ENCODE measurements around the gene HTT.
A peak's percentile ranks its signal among the peaks of the same experiment; 100 is the strongest.

The HTT gene

DNA sequence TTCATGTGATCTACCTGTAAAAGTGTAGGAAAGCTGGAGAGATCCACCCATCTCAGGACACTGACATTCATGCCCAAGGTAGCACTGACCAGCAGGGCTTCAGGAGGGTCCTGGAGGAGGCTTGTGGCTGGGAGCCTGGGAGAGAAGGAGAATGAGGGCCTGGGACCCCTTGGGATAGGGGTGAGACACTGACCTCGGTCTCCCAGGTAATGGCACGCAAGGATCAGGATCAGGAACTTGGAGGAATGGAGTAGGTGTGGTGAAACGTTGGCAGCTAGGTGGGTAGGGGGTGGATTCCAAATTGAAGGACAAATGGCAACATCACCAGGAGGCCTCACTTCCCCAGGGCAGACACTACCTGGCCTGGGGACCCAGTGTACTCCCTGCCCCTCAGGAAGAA lies 206.0 kb downstream of the HTT start:
- DNase-seq, result no peak

DNA sequence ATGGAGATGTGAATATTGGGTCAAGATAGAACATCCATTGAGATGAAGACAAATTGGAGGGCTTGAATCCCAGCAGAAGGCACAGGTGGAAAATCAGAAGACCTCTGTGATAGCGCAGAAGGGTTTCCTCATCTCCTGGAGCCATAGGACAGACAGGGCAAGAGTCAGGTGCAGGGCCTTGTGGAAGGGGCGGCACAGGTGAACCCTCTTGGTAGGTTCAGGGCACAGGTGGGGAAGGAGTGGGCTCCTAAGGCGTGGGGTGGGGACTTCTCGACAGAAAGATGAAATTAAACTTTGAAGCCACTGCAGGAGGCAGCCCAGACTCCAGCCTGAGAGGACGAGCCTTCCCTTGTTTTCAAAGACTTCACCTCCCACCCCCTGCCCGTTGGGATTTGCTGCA lies 209.0 kb downstream of the HTT start:
- DNase-seq, result no peak

DNA sequence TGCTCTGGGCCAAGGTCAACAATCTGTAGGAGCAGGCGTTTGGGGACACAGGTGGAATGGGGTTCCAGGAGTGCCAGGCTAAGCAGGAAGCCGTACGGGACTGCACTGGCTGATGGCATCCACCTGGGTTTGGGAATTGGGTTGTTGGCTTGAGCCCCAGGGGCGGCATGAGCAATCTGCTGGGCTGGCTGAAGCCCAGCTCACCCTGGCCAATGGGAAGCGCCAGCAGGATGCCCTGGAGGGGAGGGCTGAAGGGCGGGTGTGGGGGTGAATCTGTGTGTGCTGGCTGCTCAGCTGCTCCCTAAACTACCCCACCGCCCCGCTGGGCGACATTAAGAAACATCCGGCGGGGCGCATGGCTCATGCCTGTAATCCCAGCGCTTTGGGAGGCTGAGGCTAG lies 209.4 kb downstream of the HTT start:
- no peak for DNase-seq

DNA sequence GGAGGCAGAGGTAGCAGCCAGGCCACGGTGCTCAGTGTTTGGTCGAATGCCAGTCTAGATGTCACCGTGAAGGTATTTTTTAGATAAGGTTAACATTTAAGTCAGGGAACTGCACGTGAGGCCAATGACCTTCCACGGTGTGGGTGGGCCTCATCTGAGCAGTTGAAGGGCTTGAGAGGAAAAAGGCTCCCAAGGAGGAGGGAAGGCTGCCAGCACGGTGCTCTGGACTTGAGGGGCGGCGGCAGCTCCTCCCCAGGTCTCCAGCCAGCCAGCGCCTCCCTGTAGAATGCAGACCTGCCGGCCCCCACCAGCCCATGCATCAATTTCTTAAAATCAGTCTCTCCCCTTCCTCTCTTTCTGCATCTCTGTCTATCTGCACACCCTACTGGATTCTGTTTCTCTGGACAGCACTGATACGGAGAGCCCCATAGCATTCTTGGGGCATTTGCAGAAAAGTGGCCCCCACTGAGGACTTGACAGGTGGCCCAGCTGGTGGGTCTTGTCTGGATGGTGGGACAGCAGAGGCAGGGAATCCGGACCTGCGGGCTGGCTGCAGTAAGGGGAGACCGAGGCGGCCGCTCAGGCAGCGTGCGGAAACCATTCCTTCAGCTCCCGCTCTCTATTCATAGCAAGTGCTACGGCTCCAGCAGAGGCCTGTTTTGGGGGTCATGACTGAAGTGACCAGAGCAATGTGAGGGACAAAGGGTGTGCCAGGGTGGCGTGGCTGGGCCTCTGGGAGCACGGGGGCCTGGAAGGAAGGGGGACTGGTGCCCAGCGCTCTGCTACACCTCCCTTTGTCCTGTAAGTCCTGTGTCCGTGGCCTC lies 210.5 kb downstream of the HTT start:
- DNase-seq, result no peak

DNA sequence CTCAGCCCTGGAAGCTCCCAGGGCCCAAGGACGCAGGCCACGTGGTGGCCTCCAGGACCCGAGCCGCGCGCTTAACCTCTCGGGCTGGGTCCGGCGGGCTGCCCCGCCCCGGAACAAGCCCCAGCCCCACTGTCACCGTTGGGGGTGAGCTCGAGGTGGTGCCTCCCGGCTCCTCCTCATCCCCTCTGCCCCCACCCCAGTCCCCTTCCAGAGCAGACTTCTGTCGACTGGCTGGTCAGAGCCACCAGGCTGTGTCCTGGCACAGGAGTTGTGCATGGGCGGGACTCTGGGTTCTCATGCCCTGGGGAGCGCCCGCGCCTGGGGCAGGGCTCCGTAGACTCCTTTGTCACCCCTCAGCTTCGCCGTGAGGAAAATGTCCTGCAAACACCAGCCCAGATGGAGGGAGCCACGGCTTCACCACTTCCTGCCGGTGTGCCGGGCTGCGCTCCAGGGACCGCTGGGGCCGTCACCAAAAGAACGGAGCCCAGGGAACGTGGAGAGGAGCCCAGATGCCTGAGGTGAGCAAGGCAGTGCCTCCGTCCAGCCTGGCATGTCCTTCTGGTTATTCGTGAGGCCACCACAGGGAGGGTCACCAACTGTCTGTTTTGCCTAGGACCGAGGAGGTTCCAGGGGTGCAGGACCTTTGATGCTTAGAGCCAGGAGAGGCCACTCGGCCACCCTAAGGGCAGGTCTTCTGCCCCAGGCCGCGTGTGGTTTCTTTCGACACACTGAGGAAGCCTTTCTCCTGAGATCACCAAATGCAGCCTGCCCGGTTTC lies 211.3 kb downstream of the HTT start:
- no peak for DNase-seq

DNA sequence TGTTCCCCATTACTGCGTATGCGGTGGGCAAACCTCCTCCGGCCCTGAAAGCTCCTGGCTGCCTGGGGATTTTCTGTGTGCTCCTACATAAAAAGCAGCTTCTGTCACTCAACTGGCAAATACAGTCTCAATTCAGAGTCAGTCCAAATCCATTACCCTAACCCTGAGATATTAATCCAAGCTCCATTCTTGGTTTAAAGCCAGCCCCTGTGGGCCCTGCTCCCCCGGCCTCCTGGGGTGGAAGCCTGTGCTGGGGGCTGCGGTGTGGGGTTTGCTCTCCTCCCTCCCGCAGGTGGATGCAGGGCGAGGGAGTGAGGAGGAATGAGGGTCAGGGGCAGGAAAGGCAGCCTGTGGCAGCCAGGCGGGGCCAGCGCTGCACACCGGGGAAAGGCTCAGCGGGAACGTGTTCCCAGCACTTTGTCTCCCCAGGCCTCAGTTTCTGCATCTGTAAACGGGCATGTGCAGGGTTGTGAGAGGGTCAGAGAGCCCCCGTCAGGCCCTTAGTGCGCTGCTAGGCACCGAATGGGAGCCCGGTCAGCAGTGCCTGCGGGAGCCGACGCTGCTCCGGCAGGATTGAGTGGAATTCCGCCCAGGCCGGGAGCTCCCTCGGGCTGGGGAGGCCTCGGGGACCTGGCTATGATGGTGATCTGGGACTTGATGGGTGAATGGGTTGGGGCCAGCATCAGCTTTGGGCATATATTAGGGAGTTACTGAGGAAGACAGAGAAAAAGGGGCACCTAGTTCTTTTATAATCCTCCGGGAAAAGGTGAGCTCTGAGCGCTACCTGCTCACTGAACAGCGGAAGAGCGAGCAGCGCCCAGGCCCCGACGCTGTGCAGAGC lies 212.1 kb downstream of the HTT start:
- DNase-seq, result no peak

DNA sequence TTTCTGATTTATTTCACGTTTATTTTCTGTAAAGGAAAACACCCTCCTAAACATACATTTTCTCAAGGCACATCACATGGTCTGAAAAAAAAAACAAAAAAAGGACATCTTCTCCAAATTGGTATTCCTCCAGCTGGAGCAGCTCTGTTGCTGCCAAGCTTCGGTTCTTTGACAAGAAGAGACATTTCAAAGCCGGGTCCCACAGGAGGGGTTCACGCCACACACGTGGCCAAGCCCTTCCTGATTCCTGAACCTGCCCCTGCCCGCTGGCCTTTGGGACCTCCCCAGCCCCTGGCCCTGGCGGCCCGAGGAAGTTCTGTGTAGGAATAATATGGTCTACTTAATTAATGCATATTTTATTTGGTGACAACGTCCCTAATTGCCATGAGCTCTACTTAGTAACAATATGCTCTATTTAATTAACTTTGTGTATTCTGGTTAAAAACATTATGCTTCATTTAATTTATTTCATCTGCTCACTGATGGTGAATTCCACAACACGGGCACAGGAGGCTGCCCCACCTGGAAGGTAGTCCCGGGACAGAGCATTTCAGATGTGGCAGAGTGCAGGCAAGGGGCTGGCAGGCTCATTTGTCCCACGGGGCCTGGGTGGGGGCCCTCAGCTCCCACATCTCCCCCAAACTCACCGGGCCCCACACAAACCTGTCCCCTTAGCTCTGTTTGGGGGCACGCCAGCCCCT lies 212.9 kb downstream of the HTT start:
- no peak for DNase-seq

DNA sequence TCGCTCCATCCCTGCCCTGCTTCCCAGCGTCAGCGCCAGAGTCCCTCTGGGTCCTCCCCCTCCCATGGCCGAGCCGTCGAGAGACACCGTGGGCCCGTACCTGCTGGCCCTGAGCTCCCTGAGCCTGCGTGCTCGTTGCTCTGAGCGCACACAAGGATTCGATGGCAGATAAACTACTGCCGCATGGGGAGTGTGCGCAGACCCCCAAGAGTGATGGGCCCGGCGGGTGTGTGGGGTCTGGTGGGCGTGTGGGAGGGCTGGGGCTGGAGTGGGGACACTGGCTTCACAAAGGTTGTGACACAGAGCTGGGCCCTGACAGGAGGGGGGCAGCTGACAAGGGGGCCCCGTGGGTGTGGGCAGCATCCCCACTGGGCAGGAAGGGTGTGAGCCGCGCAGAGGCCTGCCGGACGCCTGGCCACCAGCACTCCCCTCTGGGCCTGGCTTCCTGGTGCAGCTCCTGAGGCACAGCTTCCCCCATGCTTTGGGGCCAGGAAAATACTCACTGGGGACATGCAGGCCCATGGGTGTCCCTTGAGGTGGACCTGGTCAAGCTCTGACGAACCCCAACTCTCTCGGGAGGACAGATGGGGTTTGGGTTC lies 213.6 kb downstream of the HTT start:
- DNase-seq, result no peak

DNA sequence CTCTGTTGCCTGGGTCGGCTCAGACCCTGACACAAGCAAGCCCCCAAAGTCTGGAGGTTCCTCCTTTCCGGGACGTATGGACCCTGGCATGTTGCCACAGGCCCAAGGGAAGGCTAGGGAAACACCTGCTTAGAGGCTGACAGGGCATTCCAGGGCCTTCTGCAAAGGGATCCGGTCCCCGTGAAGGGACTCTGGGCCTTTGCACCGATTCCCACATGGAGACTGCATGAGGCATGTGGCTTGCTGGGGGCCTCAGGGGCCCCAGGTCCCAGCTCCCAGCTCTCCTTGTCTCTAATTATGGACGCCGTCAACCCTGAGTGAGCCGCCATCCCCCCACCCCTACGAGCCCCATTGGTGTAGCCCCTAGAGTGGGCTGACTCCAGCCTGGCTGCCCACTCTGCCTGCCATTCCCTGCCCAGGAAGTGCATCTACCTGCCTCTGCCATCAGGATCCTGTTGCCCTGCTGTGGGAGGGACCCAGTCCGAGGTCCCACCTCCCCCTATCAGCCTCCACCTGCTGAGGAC lies 214.2 kb downstream of the HTT start:
- no peak for DNase-seq

DNA sequence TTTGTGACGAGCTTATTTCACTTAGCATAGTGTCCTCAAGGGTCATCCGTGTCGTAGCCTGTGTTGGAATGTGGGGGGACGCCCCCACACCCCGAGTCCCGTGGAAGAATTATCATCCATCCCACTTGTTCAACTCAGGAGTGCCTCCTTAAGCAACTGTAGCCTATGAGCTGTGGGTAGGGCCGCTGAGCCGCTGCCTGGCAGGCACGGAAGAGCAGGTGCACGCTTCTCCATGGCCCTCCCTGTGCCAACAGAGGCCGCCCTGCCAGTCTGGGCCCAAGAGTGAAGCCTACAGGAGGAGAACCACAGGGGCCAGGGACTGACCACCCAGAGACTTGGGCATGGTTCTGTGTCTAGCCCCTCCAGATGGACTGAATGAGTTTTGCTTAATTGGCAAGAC lies 216.0 kb downstream of the HTT start:
- no peak for DNase-seq

DNA sequence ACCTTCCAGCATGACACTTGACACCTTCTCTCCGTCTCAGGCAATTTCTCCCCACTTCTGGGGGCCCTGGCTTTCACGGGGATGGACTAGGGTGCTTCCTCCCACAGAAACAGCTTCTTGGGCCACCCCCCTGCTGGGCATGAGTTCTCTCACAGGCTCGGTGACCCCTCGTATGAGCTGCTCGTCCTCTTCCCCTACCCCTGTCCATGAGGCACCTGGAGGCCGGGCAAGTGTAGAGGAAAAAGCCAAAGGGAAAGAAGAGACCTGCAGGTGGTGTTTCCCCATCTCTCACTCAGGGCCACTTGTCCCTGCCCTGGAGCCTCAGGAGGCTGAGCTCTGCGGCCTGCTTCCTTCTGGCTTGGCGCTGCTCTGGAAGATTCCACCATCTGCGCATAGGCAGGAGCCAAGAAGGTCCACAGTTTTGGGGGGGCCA lies 216.4 kb downstream of the HTT start:
- DNase-seq, result no peak

DNA sequence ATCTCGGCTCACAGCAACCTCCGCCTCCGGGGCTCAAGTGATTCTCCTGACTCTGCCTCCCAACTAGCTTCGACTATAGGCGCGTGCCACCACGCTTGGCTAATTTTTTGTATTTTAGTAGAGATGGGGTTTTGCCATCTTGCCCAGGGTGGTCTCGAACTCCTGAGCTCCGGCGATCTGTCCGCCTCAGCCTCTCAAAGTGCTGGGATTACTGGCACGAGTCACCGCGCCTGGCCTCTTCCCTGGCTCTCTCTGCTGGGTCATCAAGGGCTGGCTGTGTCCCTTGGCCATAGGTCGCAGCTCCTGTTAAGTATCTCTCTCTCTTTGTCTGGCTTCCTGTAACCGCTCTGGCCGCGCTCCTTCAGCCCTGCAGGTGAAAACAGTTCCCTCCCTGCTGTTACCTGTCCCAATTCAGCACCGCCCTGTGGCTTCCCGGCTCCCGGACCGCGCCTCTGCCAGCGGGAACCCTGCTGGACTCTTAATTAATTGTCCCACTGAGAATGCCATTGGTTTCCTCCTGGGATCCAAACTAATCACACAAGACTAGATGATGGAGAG lies 217.0 kb downstream of the HTT start:
- no peak for DNase-seq

DNA sequence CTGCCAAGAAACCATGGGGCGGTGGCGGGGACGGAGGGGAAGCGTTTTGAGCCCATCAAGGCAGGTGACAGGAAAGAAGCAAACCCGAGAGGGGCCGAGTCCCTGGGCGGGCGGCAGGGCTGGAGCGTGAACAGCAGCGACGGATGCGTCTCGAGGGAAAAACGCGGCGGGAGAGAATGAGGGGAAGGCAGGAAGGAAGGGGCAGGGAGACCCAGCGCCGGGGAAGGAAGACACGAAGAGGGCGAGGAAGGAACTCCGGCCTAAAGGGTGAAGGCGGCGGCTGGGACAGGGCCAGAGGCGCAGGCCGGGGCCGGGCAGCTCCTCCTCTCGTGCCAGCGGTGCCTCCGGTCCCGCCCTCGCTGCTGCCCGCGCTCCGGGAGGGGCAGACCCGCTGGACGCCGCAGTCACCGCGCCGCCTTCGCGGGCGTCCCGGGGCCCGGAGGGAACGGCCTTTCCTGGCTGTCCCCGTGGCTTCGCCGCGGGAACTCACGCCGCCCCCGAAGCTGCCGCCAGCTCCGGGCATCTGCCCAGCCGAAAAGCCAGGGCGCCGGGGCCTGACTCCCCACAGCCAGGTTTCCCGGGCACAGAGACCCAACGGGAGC lies 217.6 kb downstream of the HTT start:
- no peak for DNase-seq

DNA sequence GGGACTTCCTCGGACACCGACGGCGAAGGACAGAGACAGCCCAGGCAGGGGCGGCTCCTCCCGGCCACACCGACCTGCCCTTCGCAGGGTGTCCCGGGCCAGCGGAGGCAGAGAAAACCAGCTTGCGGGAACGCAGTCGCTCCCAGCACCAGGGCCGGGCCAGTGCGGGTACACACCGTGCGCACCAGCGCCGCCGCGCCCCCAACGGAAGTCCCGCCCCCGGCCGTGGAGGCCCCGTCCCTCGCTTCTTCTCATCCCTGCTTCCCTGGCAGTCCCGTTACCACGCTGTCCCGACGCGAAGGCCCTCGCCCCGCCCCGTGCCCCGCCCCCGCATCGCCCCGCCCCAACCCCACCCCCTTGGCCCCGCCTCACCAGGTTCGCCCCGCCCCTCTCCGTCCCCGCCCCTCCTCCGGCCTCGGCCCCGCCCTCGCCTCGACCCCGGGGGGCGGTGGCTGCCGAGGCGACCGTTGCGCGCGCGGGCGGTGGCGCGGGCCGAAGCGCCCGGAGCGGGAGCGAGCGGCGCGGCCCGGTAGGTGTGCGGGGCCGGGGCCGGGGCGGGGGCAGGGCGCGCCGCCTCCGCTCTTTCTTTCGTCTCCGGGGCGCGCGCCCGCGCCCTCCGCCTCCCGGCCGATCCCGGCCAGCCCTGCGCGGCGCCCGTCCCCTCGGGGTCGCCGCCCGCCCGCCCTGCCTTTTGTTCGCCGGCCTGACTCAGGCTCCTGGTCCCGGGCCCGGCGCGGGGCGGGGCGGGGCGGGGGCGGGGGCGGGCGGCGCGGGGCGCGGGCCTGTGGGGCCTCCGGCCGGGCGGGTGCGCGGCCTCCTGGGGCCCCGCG lies 218.3 kb downstream of the HTT start, which contains the start of gene RGS12:
TSS of gene RGS12 (plus strand) at position 451 of the 830 bp plus-strand sequence. CDS start 23,150 bp downstream, outside the sequence.
- DNase-seq, result peak; percentile 79
